Activated CD8-positive, alpha-beta memory T cell treated with anti-CD3 and anti-CD28 coated beads for 36 hours (primary cell): ENCODE data around the gene NMS. TPM values are rescaled to one million over a fixed set of nuclear protein-coding genes. Genes with fewer than 3 reads are reported as not detected.

Source experiments
- CTCF ChIA-PET: fragments of 350-600 bp; sonication (Branson Sonifier 250); formaldehyde crosslinking; loops from one replicate; lab custom pipeline; 2021; ENCODE audit warnings: antibody characterized with exemption; lab: Charles Lee
- POLR2A ChIA-PET: fragments of 350-600 bp; sonication (Branson Sonifier 250); formaldehyde crosslinking; loops from one replicate; lab custom pipeline; 2021; ENCODE audit warnings: antibody characterized with exemption; lab: Charles Lee
- total RNA-seq, 2 experiments: library from RNA; stranded (reverse); gene quantifications; one replicate each; pipeline ENCODE4 v1.2.3, GENCODE V29; 2021

Gene NMS
- total RNA-seq, 2 experiments from 2014 or later = not detected

- POLR2A ChIA-PET = no interaction called here
- CTCF ChIA-PET = no interaction called here
These were observed 12.5 kb downstream of the NMS start for GRCh38 chr2:100482741-100483140.

- CTCF ChIA-PET = no interaction called here
These were observed 13.6 kb downstream of the NMS start for GRCh38 chr2:100483895-100484294.

GRCh38 chr2:100484390-100484789 is 14.1 kb downstream of the NMS start:
- CTCF ChIA-PET = no interaction called here

More at GRCh38 chr2:100483895-100484294, 13.6 kb downstream of the NMS start:
- POLR2A ChIA-PET = no interaction called here

GRCh38 chr2:100485396-100485795 is 15.1 kb downstream of the NMS start:
- ChIA-PET POLR2A (no interaction called here), CTCF (no interaction called here)

More at GRCh38 chr2:100484390-100484789, 14.1 kb downstream of the NMS start:
- POLR2A ChIA-PET = no interaction called here

- POLR2A ChIA-PET = no interaction called here
- CTCF ChIA-PET = no interaction called here
These were observed 24.4 kb downstream of the NMS start for GRCh38 chr2:100494712-100495111.

GRCh38 chr2:100502782-100503181 is 32.5 kb downstream of the NMS start:
- ChIA-PET CTCF (no interaction called here), POLR2A (no interaction called here)

GRCh38 chr2:100504542-100504941 is 34.3 kb downstream of the NMS start:
- POLR2A ChIA-PET = no interaction called here
- CTCF ChIA-PET = no interaction called here

- ChIA-PET CTCF (no interaction called here), POLR2A (no interaction called here)
These were observed 38.8 kb downstream of the NMS start for GRCh38 chr2:100509066-100509465.

GRCh38 chr2:100513650-100514049 is 43.4 kb downstream of the NMS start:
- CTCF ChIA-PET = no interaction called here
- POLR2A ChIA-PET = no interaction called here

GRCh38 chr2:100517556-100517955 is 47.3 kb downstream of the NMS start:
- CTCF ChIA-PET = no interaction called here
- POLR2A ChIA-PET = no interaction called here

- ChIA-PET CTCF (no interaction called here), POLR2A (no interaction called here)
These were observed 48.5 kb downstream of the NMS start for GRCh38 chr2:100518801-100519200.

- ChIA-PET POLR2A (no interaction called here), CTCF (no interaction called here)
These were observed 49.9 kb downstream of the NMS start for GRCh38 chr2:100520224-100520623.

- ChIA-PET POLR2A (no interaction called here), CTCF (no interaction called here)
These were observed 52.1 kb downstream of the NMS start for GRCh38 chr2:100522430-100522829.

- CTCF ChIA-PET = no interaction called here
- POLR2A ChIA-PET = no interaction called here
These were observed 54.0 kb downstream of the NMS start for GRCh38 chr2:100524331-100524730.

- CTCF ChIA-PET = no interaction called here
- POLR2A ChIA-PET = no interaction called here
These were observed 56.6 kb downstream of the NMS start for GRCh38 chr2:100526868-100527267.

GRCh38 chr2:100527440-100528015 is 57.2 kb downstream of the NMS start:
- POLR2A ChIA-PET = no interaction called here
- CTCF ChIA-PET = no interaction called here

- CTCF ChIA-PET = no interaction called here
- POLR2A ChIA-PET = no interaction called here
These were observed 58.9 kb downstream of the NMS start for GRCh38 chr2:100529176-100529575.

- ChIA-PET POLR2A (no interaction called here), CTCF (interaction anchor here (0.7 kb wide), 1 partner anchor 477 kb away, joined by 3 read pairs; no protein-coding TSS in a partner anchor)
These were observed 59.6 kb downstream of the NMS start for GRCh38 chr2:100529900-100530299.
